Measurements from ENCODE around the gene ERMAP. TPM values are rescaled to one million over a fixed set of nuclear protein-coding genes. Genes with fewer than 3 reads are reported as not detected.
A peak's percentile ranks its signal among the peaks of the same experiment; 100 is the strongest.

The ERMAP gene
- total and polyA plus RNA-seq, 2 of the 8 experiments (the other 6 are each of a cell fraction or from before 2014, with no cell fraction given): 2.5 to 3.9 TPM

DNA sequence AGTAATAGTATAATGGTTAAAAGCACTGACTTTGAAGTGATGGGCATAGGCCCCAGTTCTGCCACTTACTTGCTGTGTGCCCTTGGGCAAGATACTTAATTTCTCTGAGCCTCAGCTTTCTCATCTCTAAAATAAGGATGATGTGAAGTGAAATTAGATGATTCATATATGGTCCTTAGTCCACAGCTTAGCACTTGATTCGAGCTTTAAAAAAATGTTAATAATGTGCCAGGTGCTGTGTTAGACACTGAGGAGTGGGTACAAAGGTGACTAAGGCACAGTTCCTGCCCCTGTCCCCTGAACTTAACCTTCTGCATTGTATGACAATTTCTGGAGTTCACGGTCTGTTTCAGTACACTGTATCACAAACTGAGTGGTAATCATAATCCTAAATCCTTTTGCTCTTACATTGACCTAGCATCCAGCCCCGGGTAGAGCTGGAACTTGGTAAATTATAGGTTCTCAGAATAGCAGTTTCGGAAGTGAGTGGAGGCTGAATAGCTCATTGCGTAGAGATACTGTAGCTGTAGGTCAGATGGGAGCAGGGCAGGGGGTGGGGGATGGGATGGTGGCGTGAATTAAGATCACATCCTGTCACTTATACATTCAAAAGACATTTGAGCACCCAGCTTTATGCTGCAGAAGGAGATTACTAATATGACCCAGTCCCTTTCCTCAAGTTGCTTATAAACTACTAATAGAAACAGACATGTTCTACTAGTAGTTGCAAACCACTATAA is 31.0 kb downstream of the ERMAP start:
- Histone ChIP-seq H2AK5ac (ENCODE audit: low read depth, low read length) (no peak overlapping the region), H3K23ac (ENCODE audit: insufficient read length) (no peak overlapping the region), H4K91ac (replicated peaks; ENCODE audit: insufficient read length, low read length) (no peak overlapping the region), H2BK20ac (ENCODE audit: low read length) (no peak overlapping the region), H2AFZ (ENCODE audit: low read length) (no peak overlapping the region), H4K5ac (ENCODE audit: insufficient read length, low read depth, low read length) (no peak overlapping the region), H3K4me3 (ENCODE audit: extremely low read depth in 1 of 4, insufficient read depth in 2 of 4, low read depth in 3 of 4, low read length in 4 of 4) (peak overlapping the region in 2 of 4 experiments; percentile 81 to 82; a peak in 3 of 8 replicates), H3K14ac (ENCODE audit: insufficient read length) (no peak overlapping the region), H2BK12ac (ENCODE audit: low read depth, low read length) (no peak overlapping the region), H3K56ac (replicated peaks; ENCODE audit: insufficient read length, low read depth, low read length) (no peak overlapping the region), H3K79me2 (ENCODE audit: control insufficient read depth in 1 of 2, insufficient read depth in 2 of 2, low read length in 2 of 2) (peaks cover 11 to 22% of the 10 kb centered on the region in 2 experiments; a peak in 3 of 4 replicates), H3K4me1 (replicated peaks in 1 of 4; ENCODE audit: control insufficient read depth in 3 of 4, insufficient read depth in 4 of 4, low read length in 3 of 4) (peaks cover 2 to 9% (median 5%) of the 10 kb centered on the region in 4 experiments; a peak in 6 of 7 replicates), H3K4me2 (ENCODE audit: insufficient read depth in 1 of 2, low read depth in 2 of 2, low read length in 2 of 2) (peak overlapping the region; percentile 88 to 100), H2BK5ac (ENCODE audit: low read depth, low read length) (no peak overlapping the region), H3K4ac (replicated peaks; ENCODE audit: insufficient read length, low read depth, low read length) (no peak overlapping the region), H3K9ac (replicated peaks in 1 of 4; ENCODE audit: extremely low read depth in 1 of 4, low read depth in 3 of 4, low read length in 3 of 4) (peak overlapping the region in 1 of 4 experiments; percentile 32; a peak in 1 of 7 replicates), H2BK120ac (replicated peaks; ENCODE audit: low read depth, low read length) (no peak overlapping the region), H3K9me3 (ENCODE audit: insufficient read depth in 2 of 2, low read depth in 1 of 2, low read length in 1 of 2) (peaks cover 0 to 8% of the 10 kb centered on the region in 2 experiments; a peak in 2 of 4 replicates), H3K36me3 (ENCODE audit: control insufficient read depth in 2 of 4, insufficient read depth in 4 of 4, low read length in 3 of 4) (peaks cover 10 to 37% (median 24%) of the 10 kb centered on the region in 4 experiments; a peak in 6 of 8 replicates), H2BK15ac (ENCODE audit: low read length) (no peak overlapping the region), H4K8ac (ENCODE audit: extremely low read depth, insufficient read depth, low read length) (no peak overlapping the region), H3K18ac (ENCODE audit: extremely low read depth, low read length) (no peak overlapping the region), H3K27me3 (replicated peaks in 1 of 4; ENCODE audit: control insufficient read depth in 3 of 4, extremely low read depth in 1 of 4, insufficient read depth in 3 of 4, low read length in 3 of 4) (no peaks in the 10 kb centered on the region), H4K20me1 (replicated peaks in 1 of 2; ENCODE audit: control insufficient read depth in 1 of 2, insufficient read depth in 2 of 2, low read length in 2 of 2) (peaks cover 0 to 9% of the 10 kb centered on the region in 2 experiments), H3K79me1 (ENCODE audit: low read depth, low read length) (peaks cover 10% of the 10 kb centered on the region), H3K23me2 (ENCODE audit: low read depth, low read length) (peaks cover 12% of the 10 kb centered on the region), H3K27ac (ENCODE audit: low read depth, low read length) (no peak overlapping the region)
- ChIA-PET CTCF (ENCODE audit: partially characterized antibody) (interaction anchor here (1.0 to 5.0 kb wide), 9 partner anchors 13 to 226 kb away, joined by 3 to 30 read pairs (median 4); partner anchors contain the start of gene ERMAP), POLR2A (ENCODE audit: partially characterized antibody) (interaction anchor here (0.6 to 3.6 kb wide), 10 partner anchors 8 to 165 kb away, joined by 3 to 21 read pairs (median 8); partner anchors contain the start of gene P3H1)
- 70% methylated on average over 6 of the region's 6 CpGs; no CpG with 5 or more reads in 1 of the 2 experiments for WGBS, 2 experiments (ENCODE audit: extremely low coverage in 1 of 2, insufficient coverage in 1 of 2, insufficient read length in 1 of 2, insufficient replicate concordance in 2 of 2, low coverage in 1 of 2, low lambda C conversion rate in 2 of 2, missing lambda C conversion rate in 1 of 2)
- DNase-seq (ENCODE audit: low read depth in 1 of 2, low spot score in 2 of 2) (peak in 1 of 2 experiments; percentile 37), FAIRE-seq (no peak)
- TF ChIP-seq, protein P1, sequence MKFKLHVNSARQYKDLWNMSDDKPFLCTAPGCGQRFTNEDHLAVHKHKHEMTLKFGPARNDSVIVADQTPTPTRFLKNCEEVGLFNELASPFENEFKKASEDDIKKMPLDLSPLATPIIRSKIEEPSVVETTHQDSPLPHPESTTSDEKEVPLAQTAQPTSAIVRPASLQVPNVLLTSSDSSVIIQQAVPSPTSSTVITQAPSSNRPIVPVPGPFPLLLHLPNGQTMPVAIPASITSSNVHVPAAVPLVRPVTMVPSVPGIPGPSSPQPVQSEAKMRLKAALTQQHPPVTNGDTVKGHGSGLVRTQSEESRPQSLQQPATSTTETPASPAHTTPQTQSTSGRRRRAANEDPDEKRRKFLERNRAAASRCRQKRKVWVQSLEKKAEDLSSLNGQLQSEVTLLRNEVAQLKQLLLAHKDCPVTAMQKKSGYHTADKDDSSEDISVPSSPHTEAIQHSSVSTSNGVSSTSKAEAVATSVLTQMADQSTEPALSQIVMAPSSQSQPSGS (IDR thresholded peaks at IDR 0.05; ENCODE audit: low read length): no peak
- TF ChIP-seq TCF12 (IDR thresholded peaks at IDR 0.05; ENCODE audit: low read depth, low read length) (no peak), CBX5 (IDR thresholded peaks at IDR 0.05; ENCODE audit: low read depth, low read length) (no peak), SP4 (IDR thresholded peaks at IDR 0.05; ENCODE audit: low read length) (no peak), YY1 (IDR thresholded peaks at IDR 0.05; ENCODE audit: low read depth, low read length) (no peak), JUN (IDR thresholded peaks at IDR 0.05; ENCODE audit: low read depth, low read length) (no peak), CBX8 (IDR thresholded peaks at IDR 0.05; ENCODE audit: borderline replicate concordance, low read depth, low read length) (no peak)
- TF ChIP-seq, protein P2, sequence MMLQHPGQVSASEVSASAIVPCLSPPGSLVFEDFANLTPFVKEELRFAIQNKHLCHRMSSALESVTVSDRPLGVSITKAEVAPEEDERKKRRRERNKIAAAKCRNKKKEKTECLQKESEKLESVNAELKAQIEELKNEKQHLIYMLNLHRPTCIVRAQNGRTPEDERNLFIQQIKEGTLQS (IDR thresholded peaks at IDR 0.05; ENCODE audit: insufficient read depth, low read depth, low read length): no peak

All from H1 (cell line).